ENCODE measurements around the gene FBL.

Gene FBL

DNA sequence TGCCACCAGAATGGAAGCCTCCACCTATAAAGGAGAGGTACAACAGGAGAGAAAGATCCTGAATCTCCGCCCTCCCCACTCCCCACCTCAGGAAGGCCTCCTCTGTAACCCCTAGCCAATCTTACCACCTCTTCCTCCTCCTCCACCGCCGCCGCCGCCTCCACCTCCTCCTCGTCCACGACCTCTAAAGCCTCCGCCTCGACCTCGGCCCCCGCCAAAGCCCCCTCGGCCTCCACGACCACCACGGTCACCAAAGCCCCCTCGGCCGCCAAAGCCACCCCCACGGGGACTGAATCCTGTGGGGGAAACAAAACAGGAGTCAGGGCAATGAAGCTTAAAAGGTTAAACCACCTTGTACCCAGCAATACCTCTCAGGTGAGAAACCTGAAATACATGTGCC lies 5.7 kb downstream of the FBL start:
- DNase-seq, result no peak

DNA sequence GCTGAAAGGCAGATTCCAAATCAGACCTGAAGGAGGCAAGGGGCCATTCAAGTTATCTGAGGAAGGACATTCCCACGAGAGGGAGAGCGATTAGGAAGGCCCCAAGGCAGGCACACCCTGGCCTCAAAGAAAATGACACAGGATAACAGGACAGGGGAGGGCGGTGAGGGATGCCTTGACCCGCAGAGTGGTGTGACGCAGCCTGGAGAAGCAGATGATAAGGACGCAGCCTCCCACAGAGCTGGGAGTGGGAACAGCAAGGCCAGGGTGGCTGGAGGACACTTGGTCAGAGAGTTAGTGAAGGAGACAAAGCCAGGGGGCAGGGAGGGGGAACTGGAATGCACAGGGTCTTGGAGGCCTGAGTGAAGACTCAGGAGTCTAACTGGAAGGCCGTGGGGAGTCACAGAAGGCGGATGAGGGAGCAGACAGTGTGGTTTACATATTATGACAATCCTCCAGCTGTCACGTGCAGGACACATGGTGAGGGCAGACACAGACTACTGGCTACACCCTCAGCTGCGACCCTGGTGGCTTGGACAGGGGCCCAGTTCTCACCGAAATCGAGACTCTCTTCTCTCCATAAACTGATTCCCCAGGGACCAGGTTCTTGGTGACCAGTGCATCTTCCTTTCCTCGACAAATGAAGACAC lies 6.4 kb downstream of the FBL start:
- no peak for DNase-seq

DNA sequence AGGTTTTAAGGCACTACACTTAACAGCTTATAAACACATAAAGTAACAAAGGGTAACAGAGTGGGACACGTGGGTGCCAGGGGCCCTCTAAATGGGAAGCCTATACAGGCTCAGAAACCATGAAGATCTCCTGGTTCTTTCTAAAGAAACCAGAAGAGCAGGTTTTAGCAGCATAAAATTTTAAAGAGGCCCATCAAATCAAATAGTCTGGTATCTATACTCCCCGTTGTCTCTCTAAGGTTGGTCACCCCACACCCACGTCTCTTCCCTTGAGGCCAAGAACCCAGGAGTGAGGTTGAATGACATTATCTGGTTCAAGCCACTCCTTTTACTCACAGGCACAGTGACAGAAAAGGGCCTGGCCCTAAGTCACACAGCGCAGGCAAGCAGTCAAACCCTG lies 7.6 kb downstream of the FBL start:
- DNase-seq, result no peak

DNA sequence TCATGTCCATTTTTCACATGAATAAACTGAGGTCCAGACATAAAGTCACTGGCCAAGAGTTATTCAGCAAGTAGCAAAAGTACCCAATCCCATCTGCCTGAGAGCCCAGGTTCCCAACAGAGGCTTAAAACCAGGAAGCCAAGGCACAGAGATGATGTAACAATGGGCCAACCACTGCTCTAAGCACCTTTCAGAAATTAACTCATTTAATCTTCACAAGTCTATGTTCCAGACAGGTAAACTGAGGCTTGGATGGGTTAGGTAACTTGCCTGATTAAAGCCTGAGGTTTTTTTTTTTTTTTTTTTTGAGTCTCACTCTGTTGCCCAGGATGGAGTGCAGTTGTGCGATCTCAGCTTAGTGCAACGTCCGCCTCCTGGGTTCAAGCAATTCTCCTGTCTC lies 8.2 kb downstream of the FBL start:
- no peak for DNase-seq

DNA sequence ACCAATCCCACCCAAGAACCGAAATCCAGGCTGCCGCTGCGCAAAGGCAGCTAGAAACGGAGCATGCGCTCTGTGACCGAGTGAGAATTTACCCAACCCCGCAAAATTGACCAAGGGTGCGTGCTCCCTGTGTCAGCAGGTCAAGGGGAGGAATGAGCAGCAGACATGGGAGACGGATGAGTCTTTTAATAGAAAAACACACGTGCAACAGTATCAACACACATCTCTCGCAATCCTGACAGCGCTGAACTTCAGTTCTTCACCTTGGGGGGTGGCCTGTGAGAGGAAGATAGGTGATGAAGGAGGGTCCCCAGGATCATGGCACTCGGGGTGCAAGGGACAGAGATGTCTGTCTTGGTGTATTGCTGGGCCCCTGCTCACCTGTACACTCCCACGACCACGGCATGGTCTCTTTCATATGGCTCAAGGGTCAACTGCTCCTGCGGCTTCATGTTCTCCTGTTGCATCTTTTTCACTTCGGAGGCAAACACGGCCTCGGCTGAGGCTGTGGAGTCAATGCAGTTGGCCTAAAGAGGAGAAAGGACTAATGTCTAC lies 11.8 kb downstream of the FBL start:
- DNase-seq, result no peak

DNA sequence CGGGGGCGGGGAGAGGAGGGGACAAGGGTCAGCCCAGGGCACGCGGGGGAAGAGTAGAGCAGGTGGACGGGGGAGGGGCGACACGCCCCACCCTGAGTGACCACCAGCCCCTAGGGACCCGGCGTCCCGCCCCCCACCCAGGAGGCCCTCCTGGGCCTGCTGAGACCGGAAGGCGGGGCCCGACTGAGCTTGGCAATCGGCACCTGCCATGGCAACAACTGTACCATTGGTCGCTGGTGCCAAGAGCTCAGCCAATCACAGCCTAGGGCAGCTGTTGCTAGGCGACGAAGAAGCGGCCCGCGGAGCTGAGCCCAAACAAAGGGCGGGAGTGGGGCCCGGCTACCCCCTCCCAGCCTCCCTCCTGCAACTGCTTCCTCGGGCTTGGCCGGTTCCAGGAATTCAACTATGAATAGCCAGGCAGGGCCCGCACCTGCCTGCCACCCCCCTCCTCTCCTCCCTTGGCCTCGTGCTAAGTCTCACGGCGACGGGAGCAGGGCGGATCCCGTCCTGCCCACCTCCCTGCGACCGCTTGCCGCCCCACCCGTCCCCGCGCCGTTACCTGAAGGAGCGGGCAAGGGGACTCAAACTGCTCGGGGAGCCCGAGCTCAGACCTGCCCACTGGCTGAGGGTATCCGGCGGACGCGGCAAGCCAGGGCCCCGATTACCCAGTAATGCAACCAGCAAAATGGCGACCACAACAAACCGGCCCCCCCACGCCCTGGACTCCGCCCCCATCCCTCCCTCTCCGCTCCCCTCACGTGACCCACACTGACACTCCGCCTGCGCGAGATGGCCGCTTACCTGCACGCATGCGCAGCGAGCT lies 12.5 kb downstream of the FBL start, which contains the start of gene DYRK1B:
Gene DYRK1B, minus strand, starts transcription at position 699 of the 823 bp plus-strand sequence. CDS start 2,295 bp downstream, outside the sequence.
- DNase-seq, result peak; percentile 94

DNA sequence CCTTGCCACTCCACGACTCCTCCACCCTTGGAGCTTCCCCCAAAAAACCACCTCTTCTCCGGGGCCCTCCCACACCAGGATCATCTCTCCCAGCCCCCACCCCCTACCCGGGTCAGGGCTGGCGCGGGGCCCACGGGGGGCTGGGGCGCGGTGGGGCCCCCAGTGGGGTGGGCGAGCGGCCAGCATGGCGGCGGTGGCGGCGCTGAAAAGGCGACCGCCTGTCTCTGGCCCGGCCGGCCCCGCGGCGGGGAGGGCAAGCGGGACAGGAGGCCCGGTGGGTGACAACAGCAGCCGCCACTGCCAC lies 13.1 kb downstream of the FBL start:
- DNase-seq, result no peak

DNA sequence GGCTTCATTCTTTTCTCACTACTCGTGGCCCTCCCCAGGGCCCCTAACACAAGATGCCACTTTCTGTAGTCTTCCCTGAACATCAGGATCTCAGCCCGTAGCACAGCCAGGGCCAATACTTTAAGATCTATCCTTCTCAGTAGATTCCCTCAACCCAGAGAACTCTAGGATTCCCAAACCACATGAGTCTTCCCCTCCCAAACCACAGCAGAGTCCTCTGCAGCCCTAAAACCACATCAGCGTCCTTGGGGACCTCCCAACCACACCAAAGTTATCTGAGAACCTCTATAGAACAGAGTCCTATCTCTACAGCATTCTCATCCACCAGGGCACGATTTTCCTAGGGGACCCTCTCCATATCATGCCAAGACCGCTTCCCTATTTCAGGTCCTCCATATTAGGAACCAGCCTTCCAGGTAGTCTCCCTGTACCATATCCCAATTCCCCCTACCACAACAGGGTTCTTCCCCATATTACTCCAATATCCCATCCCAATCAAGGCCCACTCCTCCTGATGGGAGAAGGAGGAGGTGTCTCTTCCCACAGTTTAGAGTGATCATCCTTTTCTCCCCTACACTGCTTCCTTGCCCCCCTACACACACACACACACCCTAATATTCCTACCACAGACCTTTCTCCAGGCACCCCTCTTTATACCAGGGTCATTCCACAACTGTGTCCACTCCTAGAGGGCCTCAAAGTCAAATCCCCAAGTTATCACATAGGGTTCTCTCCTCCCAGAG lies 13.7 kb downstream of the FBL start:
- DNase-seq, result no peak

DNA sequence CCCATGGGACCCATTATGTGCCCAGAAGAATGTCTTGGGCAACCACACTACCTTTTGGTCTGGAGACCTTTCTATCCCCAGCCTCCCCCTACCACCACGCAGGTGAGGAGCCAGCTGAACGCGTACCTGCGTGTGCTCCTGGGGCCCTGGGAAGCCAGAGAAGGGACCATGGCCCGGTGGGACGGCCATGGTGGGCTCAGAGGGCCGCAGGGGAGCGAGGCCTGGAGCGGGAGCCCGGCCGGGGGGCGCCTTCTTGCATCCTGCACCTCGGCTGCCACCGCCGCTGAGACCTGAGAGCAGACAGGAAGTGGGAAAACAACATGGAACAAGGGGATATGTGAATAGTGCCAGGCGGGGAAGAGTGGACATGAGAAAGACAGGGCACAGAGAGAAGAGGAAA lies 14.5 kb downstream of the FBL start:
- DNase-seq, result no peak

DNA sequence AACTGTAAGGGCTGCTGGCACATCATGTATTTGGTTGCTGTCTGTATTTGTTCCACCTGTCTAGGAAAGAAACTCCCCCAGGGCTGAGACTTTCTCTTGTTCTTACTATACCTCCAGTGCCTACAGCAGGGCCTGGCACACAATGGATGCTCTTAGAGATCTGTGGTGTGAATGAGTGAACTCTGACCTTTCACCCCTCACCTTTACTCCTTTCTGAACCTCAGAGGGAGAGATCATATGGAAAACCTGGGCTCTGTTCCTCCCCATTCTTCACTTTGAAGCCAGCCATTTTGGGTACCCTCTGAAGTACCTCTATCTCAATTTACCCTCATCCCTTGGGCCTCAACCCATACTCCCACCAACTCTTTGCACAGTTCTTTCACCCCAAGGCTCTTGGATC lies 15.3 kb downstream of the FBL start:
- no peak for DNase-seq

DNA sequence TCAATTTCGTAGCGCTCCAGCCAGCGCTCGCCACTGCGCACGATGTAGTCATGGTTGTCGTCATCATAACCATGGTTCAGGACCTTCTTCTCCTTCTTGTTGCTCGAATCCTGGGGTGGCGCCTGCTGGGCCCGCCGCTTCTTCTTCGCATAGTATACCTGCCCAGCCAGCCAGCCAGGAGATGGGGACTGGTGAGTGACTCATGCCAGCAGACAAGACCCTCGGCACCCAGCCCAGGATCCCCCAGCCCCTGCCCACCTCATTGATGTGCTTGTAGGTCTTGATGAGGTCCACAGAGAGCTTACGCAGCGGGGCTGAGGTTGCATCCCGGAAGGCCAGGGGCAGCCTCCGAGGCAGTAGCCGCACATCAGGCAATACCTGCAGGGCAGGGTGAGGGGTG lies 15.8 kb downstream of the FBL start:
- no peak for DNase-seq

DNA sequence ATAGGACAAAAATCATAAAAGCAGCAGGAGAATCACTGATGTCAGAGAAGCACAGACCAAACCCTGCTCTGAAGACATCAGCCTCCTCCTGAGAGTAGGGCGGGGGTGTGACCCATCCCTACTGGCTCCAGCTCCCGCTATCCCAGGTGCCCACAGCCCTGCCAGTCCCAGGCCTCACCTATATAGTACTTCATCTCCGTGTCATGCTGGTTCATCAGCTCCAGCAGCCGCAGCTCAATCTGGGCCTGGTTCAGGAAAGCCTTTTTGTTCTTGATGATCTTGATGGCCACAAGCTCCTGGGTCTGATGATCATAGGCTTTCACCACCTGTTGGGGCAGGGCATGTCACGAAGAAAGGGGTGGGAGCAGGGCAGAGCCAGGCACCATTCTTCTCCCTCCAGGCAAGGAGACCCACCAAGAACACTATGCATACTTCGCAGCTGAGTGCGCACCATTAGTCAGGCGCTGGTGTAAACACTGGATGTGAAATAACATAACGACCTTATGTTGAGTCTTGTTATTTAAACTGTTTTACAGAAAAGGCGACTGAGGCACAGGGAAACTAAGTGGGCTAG lies 16.4 kb downstream of the FBL start:
- DNase-seq, result no peak

DNA sequence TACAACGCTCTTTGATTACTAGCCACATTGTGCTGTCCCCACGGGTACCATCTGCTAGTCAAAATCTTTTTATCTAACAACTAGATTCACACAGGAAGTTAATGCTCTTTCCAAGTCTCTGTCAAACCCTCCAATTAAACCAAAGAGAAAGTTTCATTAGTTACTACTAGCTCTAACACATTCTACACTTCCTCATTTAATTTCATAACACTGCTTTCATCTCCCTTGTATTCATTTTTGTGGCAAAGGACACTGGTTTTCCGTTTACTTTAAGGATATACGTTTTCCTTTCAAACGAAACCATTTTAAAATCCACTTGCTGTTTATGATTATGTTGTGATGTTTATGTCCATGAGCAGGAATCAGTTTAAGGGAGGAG lies 17.5 kb downstream of the FBL start:
- no peak for DNase-seq

DNA sequence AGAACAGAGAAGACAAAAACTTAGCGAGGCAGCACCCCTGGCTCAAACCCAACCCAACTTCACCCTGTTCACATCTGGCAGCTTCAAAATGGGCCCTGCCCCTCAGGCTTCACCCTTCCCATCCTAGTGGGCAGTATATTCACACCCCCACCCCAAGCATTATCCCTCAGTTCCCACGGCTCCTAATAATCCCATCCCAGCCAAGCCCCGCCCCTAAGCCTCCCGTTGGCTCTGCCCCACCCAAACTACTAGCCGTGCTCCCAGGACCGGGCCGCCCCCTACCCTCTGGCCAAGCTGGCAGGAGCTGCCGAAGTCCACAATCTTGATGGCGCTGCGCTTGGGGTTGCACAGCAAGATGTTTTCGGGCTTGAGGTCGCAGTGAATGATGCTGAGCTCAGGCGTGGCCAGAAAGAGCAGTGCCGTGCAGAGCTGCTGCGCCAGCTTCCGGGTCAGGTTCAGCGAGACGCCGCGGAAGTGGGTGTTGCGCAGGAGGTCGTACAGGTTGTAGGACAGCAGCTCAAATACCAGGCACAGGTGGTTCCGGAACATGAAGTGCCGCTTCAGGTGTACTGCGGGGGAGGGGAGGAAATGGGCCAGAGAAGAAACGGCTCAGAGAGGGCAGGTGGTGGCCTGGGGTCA lies 18.0 kb downstream of the FBL start:
- no peak for DNase-seq

DNA sequence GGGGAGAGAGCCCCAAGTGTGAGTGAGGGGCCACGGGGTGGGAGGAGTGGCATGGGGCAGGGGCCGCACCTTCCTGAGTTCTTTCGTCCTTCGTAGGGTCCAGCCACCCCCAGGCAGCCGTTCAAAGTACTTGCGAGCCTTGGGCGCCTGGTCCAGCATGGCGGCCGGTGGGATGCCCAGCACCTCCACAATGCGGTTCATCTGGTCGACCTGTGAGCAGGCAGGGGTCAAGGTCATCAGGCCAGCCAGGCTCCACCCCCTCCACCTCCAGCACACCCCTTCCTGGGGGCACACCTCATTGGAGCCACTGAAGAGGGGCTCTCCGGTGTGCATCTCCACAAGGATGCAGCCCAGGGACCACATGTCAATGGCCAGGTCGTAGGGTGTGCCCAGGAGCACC lies 19.0 kb downstream of the FBL start:
- no peak for DNase-seq

DNA sequence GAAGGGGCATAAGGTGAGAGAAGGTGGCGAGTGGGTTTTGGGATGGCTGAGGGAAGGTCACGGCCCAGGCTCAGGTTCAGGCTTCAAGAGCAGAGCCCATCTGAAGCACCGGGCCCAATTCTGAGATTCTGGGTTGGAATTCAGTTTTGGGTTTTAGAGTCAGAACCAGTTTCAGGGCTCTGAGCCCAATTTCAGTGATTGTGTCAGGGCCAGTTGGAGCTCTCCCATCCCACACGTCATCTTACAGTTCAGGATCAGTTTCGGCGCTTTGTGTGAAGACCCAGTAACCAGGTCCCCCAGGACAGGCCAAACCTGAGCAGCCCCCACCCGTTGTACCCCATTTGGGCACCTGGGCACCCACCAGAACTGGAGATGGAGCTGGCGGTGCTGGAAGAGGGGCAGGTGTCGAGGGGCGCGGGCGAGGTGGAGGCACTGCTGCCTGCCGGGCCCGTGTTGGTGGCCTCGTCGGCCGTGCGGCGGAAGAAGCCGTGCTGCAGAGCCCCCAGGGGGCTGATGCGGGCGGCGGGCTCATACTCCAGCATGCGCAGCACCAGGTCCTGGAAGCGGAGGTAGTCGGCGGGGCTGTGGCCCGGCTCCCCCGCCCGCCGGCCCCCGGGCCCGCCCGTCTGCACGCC lies 19.8 kb downstream of the FBL start:
- no peak for DNase-seq

DNA sequence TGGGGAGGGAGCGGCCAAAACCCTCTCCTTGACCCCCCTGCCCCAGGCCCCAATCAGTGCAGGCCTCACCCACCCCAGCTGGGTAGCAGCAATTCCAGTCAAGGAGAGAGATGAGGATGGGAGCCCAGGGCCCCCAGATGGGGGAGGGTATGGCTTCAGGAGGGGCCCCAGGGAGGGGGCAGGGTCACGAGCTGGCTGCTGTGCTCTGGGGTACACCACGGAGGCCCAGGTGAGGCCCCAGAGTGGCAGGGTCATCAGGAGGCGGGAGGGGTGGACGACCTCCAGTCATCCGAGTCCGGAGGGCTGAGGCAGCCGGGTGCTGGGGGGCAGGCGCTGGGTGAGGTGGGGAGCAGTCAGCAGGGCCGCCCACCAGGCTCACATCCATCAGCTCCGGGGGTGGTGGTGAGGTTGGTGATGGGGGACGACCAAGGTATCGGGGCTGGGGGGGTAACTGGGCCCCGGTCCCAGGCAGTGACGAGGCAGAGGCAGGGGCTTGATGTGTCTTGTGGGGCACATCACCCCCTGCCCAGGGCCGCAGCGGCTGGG lies 20.6 kb downstream of the FBL start:
- DNase-seq, result no peak

DNA sequence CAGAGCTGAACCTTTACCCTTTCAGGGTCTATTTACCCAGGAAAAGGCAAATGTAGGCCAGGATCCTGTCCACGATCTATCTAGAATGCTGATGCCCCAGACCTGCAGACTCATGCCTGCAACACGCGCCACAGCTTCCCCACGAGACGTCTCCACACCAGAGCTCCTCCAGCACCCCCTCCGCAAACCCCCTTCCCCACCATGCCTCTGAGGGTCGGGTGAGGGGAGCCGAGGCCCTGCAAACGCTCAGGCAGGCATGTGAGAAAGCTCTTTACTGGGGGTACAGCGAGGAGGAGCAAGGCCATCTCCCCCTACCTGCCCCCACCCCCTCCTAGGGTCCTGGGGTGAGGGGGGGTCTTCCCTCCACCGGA lies 21.1 kb downstream of the FBL start:
- DNase-seq, result no peak

DNA sequence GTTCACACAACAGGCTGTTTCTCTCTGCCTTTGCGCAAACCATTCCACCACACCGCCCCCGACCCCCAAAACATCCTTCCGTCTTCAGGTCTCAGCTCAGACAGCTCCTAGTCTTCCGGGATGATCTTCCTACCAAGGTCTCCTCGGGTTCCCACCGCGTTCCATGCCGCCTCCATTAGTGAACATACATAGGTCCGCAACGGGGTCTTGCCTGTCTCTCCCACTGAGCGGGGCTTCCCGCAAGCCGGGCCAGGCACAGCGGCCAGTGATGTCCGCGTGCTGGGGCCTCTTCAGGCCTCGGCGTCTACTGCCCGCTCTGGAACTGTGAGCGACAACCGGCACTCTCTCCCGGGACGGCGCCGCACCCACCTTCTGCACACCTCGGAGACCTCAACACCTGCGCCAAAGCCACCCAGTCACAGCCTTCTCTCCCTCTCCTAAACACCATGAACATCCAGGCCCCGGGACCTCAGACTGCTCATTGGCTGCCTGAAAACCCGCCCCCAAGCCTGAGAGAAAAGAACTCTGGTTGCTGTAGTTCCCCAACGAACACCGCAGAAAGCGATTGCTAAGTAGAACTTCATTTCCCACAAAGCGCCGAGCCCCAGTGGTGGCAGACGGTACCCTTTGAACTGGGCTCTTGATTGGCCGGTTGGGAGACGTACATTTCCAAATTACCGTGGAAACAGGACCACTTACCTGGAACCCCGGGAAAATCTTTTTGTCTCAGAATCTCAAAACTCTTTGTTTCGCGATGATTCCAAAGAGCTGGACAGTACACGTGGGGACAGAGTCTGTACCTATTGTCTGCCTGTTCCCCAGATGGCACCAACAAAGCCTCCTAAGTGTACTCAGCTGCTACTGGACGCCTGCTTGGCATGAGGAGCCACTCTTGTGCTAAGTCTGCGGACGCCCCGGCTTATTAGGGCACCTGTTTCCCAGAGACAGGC lies 21.8 kb downstream of the FBL start:
- DNase-seq, result peak; percentile 85

DNA sequence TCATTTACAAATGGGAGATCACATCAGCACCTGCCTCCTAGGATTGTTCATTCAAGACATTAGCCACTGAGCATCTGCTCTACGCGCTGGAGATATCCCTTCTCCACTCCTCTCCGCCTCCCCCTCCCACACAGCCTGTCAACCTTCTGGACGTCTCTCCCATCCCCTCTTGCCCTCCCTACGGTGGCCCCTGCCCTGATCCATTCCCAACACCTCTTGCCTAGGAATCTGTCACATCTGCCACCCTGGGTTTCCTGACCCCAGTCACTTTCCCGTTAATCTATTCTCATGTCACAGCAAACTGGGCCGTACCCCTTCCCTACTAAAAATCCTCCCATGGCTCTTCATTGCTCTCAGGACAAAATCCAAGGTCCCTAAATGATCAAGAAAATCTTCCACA lies 22.5 kb downstream of the FBL start:
- no peak for DNase-seq

DNA sequence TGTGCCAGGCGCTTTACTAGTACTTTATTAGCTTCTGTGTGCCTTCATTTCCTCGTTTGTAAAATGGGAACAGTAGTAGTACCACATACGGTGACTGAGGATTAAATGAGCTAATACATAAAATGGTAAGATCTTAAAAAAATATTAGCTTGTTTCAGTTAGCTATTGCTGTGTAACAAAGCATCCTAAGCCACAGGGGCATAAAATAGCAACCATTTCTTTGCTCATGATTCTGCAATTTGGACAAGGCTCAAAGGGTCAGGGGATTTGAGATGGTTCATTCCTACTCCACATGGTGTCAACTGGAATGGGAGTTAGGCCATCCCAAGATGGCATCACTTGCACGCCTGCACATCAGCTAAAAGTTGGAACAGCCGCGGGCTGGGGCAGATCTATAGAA lies 25.5 kb downstream of the FBL start:
- no peak for DNase-seq
